ENCODE results near the gene ASTN2. TPM values are rescaled to one million over a fixed set of nuclear protein-coding genes. Genes with fewer than 3 reads are reported as not detected.

ASTN2 gene
- total RNA-seq, 2 experiments from 2014 or later, result 5.2 to 6.0 TPM

- Mint-ChIP-seq H3K4me3 (no peak overlapping the region), H3K9me3 (peaks cover 2% of the 10 kb centered on the region), H3K4me1 (peaks cover 5% of the 10 kb centered on the region), H3K27ac (no peak overlapping the region), H3K36me3 (no peaks in the 10 kb centered on the region), H3K27me3 (peaks cover 2% of the 10 kb centered on the region)
- ATAC-seq (ENCODE audit: low read depth), result no peak
- no peak for DNase-seq
- POLR2A ChIA-PET, result no interaction called here
Measured at GRCh38 chr9:116377179-116377798, 1037.6 kb downstream of the ASTN2 start.

All from activated naive CD8-positive, alpha-beta T cell treated with anti-CD3 and anti-CD28 coated beads, Interleukin-2, amount 10 ng/mL, durations not matched to agents 7 days and 5 days (primary cell).